NCI-H2081 (cell line): ENCODE data around the gene OR5B17.
"Not testable (repeated sequence)": the region's sequence is repeated elsewhere in the genome, so short reads cannot be mapped to it uniquely, and the experiment has no call there.

Source experiments
- DNase-seq, 2 experiments: peaks; one replicate each; lab custom pipeline; 2025; lab: John Stamatoyannopoulos, UW

OR5B17 gene

DNA sequence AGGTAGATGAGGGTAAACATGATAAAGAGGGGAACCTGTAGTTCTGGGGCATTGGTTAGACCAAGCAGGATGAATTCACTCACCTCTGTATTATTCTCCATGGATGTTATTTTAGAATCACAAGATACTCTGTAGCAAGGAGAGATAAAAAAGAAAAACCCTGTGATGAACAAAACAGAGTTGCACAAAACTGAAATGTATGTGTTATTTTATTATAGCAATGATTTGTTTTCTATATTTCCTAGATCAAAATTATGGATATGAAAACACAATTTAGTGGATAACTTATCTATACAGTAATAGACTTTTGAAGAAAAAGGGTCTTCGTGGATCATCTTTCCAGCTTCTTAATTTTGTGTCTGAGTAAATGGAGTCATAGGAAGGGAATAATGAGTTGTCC is at the start of gene OR5B17:
OR5B17 (minus strand) TSS at position 101 of the 400 bp plus-strand sequence; CDS start at position 101, 0 bp downstream.
- no peak for DNase-seq

DNA sequence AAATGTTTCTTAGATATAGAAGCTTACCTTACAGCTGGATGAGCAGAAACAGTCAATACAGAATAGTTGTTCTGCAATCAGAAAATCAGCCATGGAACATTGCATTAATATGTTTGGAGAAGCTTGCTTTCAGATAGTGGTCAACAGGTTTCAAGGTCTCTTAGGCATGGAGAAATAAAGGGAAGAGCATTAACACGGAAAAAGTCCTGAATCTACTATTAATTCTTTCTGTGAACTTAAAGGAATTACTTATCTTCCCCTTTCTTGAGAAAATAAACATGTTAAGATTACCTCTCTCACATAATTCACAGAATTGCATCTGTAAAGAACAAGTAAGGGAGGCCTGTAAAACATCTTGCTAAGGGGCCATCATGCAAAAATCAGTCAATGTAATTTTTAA is 47.9 kb upstream of the OR5B17 start, which contains the start of gene OR5B3:
OR5B3 (minus strand) TSS at position 101 of the 400 bp plus-strand sequence. CDS start 3,465 bp downstream, outside the sequence.
- DNase-seq = no peak

DNA sequence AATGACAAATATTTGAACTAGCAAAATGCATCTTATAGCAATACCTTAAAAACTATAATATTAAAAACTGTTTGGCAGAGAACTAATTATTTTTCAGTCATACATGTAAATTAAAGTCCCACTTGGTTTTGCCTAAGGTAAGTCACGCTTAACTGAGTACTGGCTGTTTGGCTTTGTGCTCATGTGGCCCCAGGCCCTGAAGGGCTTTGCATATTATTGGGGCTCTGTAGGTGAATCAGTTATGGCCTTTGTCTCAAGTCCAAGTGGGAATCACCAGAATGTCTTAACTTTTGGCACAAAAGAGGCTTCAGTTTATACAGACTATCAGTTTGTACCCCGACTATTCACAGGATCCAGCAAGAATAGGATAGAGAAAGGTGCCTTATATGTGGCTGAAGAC is 40.8 kb upstream of the OR5B17 start:
- DNase-seq = not testable (repeated sequence)

DNA sequence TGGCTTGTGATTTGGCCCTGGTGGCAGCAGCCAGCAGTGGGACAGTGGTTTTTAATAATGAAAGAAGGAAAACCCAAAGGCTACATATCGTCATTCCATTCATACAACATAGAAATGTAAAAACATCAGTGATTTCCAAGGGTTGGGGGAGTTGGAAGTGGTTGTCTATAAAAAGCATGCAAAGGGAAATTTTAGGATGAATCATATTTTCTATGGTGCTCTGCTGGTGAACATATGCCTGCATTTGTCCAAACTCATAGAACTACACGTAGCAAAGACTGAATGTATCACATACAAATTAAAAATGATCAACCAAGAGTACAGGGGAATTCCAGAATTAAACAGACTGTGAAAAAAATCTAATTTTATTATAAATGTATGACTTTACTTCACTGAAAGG is 36.7 kb upstream of the OR5B17 start:
- DNase-seq = no peak

DNA sequence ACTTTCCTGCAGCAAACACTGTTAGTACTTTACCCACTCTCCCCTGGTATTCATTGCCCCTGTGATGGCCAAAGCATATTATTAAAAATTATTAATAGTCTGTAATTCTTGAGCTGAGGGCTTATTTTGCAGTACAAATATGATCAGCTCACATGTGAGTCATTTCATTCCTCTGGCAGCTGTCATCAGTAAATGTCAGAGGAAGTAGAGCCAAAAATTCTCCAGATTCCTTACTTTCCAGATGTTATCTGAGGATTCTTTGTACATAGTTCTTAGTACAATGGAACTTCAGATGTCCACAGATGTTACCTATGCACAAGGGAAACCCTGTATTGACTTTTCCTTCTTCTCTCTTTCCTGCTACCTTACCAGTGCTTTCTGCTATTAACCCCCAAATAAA is 35.3 kb upstream of the OR5B17 start:
- DNase-seq = no peak

DNA sequence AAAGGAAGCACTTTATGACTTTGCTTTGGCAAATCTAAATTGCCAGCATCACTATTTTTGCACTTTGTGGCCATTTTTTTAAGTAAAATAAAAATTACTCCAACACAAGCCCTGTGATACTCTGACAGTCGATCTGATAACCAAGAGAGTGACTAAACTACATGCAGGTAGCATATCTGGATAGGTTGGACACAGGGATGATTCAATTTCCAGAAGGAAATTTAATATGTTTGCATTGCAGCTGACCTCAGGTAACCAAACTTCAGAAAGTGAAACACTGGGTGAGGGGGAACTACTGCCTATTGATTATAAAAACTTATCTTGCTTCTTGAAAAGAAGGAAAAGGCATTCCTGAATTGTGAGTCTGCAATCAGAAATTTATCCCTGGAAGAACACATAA is 33.9 kb upstream of the OR5B17 start:
- DNase-seq = no peak

DNA sequence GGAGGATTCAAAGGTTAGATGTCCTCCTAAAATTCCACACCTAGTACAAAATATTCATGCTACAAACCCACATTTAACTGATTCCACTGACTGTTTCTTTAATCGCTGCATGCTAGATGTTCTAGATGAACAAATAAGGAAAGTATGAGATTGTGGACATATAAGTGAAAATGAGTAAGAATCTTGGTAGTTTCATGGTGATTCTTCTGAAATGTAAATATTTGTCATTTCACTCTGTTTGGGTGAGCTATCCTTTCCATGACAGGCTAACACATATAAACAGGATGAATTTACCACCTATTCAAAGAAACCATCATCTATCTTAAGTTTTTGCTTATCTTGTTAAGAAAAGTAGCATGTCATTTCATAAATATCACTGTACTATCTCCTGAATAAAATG is 33.0 kb upstream of the OR5B17 start:
- no peak for DNase-seq

DNA sequence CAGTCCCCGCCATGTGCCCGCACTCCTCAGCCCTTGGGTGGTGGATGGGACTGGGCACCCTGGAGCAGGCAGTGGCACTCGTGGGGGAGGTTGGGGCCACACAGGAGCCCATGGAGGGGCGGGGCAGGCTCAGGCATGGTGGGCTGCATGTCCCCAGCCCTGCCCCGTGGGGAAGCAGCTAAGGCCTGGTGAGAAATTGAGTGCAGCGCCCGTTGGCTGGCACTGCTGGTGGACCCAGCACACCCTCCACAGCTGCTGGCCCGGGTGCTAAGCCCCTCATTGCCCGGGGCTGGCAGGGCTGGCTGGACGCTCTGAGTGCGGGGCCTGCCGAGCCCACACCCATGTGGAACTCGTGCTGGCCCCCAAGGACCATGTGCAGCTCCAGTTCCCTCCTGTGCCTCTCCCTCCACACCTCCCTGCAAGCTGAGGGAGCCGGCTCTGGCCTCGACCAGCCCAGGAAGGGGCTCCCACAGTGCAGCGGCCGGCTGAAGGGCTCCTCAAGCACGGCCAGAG is 31.7 kb upstream of the OR5B17 start:
- DNase-seq = no peak

DNA sequence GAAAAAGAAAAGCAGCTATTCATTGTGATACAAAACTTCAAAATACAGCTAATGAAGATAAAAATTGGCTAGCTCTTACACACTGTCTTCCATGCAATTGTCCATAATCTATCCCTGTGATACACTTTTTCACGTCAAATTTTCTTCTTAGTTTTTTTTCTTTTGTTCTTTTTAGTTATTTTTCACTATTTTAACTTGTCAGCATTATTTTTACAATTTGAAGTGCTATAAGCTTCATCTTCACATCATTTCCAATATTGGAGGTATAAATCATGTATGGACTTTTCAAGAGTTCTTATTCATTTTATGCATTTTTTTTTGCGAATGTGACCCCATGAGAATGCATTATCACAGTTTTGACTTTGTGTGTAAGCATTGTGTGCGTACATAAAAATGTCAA is 4.1 kb downstream of the OR5B17 start:
- no peak for DNase-seq

DNA sequence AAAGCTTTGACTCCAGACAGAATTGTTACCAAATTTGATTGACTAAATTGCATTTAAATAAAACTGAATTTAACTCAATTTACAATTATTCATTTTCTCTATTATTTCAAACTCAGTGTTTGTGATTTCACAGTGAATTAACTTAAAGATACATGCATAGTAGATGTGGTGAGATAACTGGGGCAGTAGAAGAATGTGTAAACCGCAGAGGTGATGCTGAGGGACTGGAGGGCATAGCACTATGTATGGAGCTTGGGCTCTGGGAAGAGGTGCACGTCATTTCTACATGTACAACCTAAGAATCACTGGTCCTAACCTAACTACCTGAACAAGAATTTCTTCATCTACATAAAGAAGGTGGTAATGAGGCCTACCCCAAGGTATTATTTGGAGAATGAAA is 13.7 kb downstream of the OR5B17 start:
- no peak for DNase-seq

DNA sequence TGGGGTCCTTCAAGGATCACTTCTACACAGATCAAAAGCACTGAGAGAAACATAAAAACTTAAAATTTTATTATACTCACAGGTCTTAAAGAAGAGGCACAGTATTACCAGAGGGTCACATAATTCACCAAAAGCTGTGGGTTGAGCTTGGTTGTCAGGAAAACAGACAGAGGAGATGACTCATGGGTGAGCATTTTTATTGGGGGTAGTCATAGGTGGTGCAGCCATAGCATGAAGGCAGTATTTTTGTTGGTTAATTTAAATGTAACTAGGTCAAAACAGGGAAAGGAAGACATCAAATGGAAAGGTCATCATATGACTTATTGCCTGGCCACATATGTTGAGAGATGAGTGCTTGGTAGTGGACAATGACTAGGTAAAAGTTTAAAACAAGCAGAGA is 24.2 kb downstream of the OR5B17 start:
- DNase-seq = no peak

DNA sequence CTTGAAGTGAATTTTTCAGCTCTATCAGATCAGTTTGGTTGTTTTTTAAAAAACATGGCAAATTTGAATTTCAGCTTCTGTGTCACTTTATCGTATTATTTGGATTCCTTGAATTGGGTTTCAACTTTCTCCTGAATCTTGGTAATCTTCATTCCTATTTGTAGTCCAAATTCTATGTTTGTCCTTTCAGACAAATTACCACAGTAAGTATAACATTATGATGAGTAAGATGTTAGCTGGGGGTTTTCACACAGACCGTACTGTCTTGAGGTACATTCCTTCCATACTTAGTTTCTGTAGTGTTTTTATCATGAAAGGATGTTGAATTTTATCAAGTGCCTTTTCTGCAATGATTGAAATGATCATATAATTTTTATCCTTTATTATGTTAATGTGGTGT is 28.0 kb downstream of the OR5B17 start:
- DNase-seq = no peak

DNA sequence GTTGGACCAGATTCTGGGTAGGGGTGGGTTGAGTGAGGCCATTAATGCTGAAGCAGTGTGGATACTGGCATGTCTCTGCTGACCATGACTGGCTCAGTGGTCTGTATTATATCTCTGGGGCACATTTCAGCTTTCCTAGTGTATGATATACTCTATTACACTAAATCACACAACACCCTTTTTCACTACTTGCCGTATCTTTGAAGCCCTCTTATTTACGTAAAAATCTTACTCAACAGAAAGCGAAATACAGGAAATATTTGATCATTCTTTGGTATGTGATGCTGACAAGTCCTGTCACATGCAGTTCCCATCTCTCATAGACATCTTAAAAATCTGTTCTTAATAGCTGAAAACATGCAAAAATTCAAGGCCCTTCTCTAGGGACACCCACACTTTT is 40.3 kb downstream of the OR5B17 start:
- no peak for DNase-seq

DNA sequence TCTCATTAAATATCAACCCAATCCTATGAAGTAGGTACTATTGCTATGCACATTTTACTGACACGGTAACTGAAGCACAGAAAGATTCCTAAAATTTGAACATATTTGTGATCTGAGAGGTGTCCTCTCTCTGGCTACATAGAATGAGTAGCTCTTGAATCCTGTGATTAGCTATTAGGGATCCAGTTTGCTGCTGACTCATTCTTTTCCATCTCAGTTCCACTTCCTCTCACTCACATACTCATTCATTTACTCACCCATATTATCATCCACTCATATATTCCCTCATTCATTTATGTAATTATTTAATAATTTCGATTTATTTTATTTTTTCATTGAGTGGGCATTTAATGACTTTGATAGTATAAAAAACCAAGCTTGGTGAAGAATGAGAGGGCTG is 42.7 kb downstream of the OR5B17 start:
- no peak for DNase-seq
